Trophoblast cell (in vitro differentiated cells and primary cell): ENCODE measurements around the gene PRELP.

Experiments used
- DNase-seq, 2 donors: peaks; one replicate each; pipeline ENCODE4 v3.0.0-alpha.2; 2016
- H2AFZ ChIP-seq: 2 replicates; pipeline ENCODE4 v1.6.1; 2013; ENCODE audit warnings: low read length, moderate library complexity, mild to moderate bottlenecking; ENCODE audit not compliant: insufficient read depth, poor library complexity
- H2AK5ac ChIP-seq: 2 replicates; pipeline ENCODE4 v1.6.1; 2013; ENCODE audit warnings: mild to moderate bottlenecking, low read length
- H2BK120ac ChIP-seq: 2 replicates; pipeline ENCODE4 v1.6.1; 2013; ENCODE audit warnings: low read length, mild to moderate bottlenecking, moderate library complexity; ENCODE audit not compliant: insufficient read depth, poor library complexity
- H2BK12ac ChIP-seq: 2 replicates; pipeline ENCODE4 v1.6.1; 2013; ENCODE audit warnings: mild to moderate bottlenecking, low read length, moderate library complexity
- H2BK5ac ChIP-seq: 2 replicates; pipeline ENCODE4 v1.6.1; 2013; ENCODE audit warnings: low read length, low read depth, moderate library complexity, mild to moderate bottlenecking; ENCODE audit not compliant: poor library complexity
- H3K14ac ChIP-seq: 2 replicates; pipeline ENCODE4 v1.6.1; 2013; ENCODE audit warnings: mild to moderate bottlenecking, low read length
- H3K18ac ChIP-seq: 2 replicates; pipeline ENCODE4 v1.6.1; 2013; ENCODE audit warnings: mild to moderate bottlenecking, low read length
- H3K23ac ChIP-seq: 2 replicates; pipeline ENCODE4 v1.6.1; 2013; ENCODE audit warnings: low read length
- H3K27ac ChIP-seq: 2 replicates; pipeline ENCODE4 v1.5.1; 2013; ENCODE audit warnings: low read depth, mild to moderate bottlenecking, inconsistent platforms, low read length, moderate library complexity
- H3K27me3 ChIP-seq: 2 replicates; pipeline ENCODE4 v1.6.1; 2013; ENCODE audit warnings: inconsistent platforms, mild to moderate bottlenecking, low read length, moderate library complexity; ENCODE audit not compliant: insufficient read depth
- H3K36me3 ChIP-seq, 2 experiments: 1 replicate in 1 of 2; 2 replicates in 1 of 2; pipeline ENCODE4 v1.6.1; 2013; ENCODE audit warnings: low read length in 2 of 2, mild to moderate bottlenecking in 2 of 2, moderate library complexity in 1 of 2; ENCODE audit not compliant: insufficient read depth in 2 of 2, control insufficient read depth in 1 of 2
- H3K4ac ChIP-seq: 2 replicates; pipeline ENCODE4 v1.6.1; 2013; ENCODE audit warnings: low read depth, mild to moderate bottlenecking, low read length, moderate library complexity
- H3K4me1 ChIP-seq, 2 experiments: 1 replicate in 1 of 2; 2 replicates in 1 of 2; pipeline ENCODE4 v1.6.1; 2013; ENCODE audit warnings: low read length in 2 of 2, mild to moderate bottlenecking in 2 of 2, moderate library complexity in 1 of 2; ENCODE audit not compliant: insufficient read depth in 2 of 2, control insufficient read depth in 1 of 2
- H3K4me2 ChIP-seq: 2 replicates; pipeline ENCODE4 v1.6.1; 2013; ENCODE audit warnings: inconsistent platforms, mild to moderate bottlenecking, low read length, moderate library complexity
- H3K4me3 ChIP-seq: 2 replicates; pipeline ENCODE4 v1.5.1; 2013; ENCODE audit warnings: mild to moderate bottlenecking, low read depth, low read length, inconsistent platforms
- H3K79me1 ChIP-seq: one replicate; pipeline ENCODE4 v1.6.1; 2013; ENCODE audit warnings: low read length
- H3K79me2 ChIP-seq: 2 replicates; pipeline ENCODE4 v1.6.1; 2013; ENCODE audit warnings: low read length, mild to moderate bottlenecking; ENCODE audit not compliant: control insufficient read depth, insufficient read depth, poor library complexity
- H3K9ac ChIP-seq: 2 replicates; pipeline ENCODE4 v1.6.1; 2013; ENCODE audit warnings: mild to moderate bottlenecking, low read length
- H3K9me3 ChIP-seq: 2 replicates; pipeline ENCODE4 v1.6.1; 2013; ENCODE audit warnings: low read depth, mild to moderate bottlenecking, control low read depth, inconsistent platforms, low read length; ENCODE audit not compliant: insufficient read depth
- H4K12ac ChIP-seq: 2 replicates; pipeline ENCODE4 v1.6.1; 2013; ENCODE audit warnings: low read depth, mild to moderate bottlenecking, low read length, moderate library complexity
- H4K8ac ChIP-seq: 2 replicates; pipeline ENCODE4 v1.6.1; 2013; ENCODE audit warnings: low read depth, mild to moderate bottlenecking, low read length, moderate library complexity
- H4K91ac ChIP-seq: one replicate; pipeline ENCODE4 v1.6.1; 2013; ENCODE audit warnings: low read depth, mild to moderate bottlenecking, low read length, moderate library complexity
- WGBS: extraction: QIAGEN DNeasy Blood & Tissue Kit; methylation state at CpG from one replicate; pipeline ENCODE4 v1.1.7; 2013; ENCODE audit warnings: missing lambda C conversion rate; ENCODE audit not compliant: insufficient read length, insufficient coverage; ENCODE audit errors: extremely low coverage; 5-methylcytosine and 5-hydroxymethylcytosine counted together

PRELP gene

GRCh38 chr1:203473781-203474305, 1.8 kb upstream of the PRELP start:
- Histone ChIP-seq H3K4ac (no peak overlapping the region), H3K27ac (no peak overlapping the region), H3K79me2 (no peaks in the 10 kb centered on the region), H4K91ac (no peak overlapping the region), H2AK5ac (no peak overlapping the region), H3K9ac (no peak overlapping the region), H3K4me3 (no peak overlapping the region), H4K8ac (no peak overlapping the region), H2AFZ (no peak overlapping the region), H3K18ac (no peak overlapping the region), H2BK5ac (no peak overlapping the region), H4K12ac (no peak overlapping the region), H3K14ac (no peak overlapping the region), H3K27me3 (no peaks in the 10 kb centered on the region), H3K36me3 (no peaks in the 10 kb centered on the region), H2BK120ac (no peak overlapping the region), H3K23ac (no peak overlapping the region), H2BK12ac (no peak overlapping the region), H3K4me2 (no peak overlapping the region), H3K79me1 (no peaks in the 10 kb centered on the region), H3K9me3 (no peaks in the 10 kb centered on the region), H3K4me1 (no peaks in the 10 kb centered on the region)
- DNase-seq, result no peak
- WGBS, result 100% methylated on average over 1 of the region's 9 CpGs

DNA sequence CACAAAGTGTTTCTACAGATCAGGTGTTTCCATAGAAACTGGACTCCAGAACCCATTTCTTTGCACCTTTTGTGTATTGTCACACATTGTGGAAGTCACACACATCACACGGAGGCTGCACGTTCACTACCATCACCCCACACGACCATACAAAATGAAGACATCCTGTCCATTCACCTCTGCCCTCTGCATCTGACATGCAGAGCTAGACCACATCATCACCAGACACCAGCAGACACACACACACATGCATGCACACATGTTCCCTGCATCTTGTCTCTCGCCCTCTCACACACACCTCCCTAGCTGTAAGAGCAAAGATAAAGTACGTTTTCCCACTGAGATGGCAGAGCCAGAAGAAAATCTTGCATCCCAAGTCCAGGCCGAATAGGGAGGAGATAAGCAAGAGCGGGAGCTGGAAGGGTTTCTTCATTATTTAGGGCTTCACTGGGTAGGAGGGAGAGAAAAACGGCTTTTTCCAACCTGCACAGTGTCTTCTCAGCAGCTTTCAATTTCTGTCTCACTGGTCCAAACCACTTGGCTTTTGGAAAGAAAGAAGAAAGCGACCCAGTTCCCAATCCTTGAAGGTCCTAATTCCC, 709 bp downstream of the PRELP start:
- WGBS, result no CpG with 5 or more reads among the region's 9 CpGs
- no peak for DNase-seq
- no peak overlapping the region for H2BK5ac ChIP-seq
- H3K36me3 ChIP-seq, result no peaks in the 10 kb centered on the region
- no peak overlapping the region for H4K12ac ChIP-seq
- H3K18ac ChIP-seq, result no peak overlapping the region
- no peaks in the 10 kb centered on the region for H3K9me3 ChIP-seq
- no peak overlapping the region for H3K27ac ChIP-seq
- peaks cover 2% of the 10 kb centered on the region for H3K79me1 ChIP-seq
- no peak overlapping the region for H2AK5ac ChIP-seq
- H3K27me3 ChIP-seq, result no peaks in the 10 kb centered on the region
- no peak overlapping the region for H2BK12ac ChIP-seq
- H2BK120ac ChIP-seq, result no peak overlapping the region
- H3K4me2 ChIP-seq, result no peak overlapping the region
- no peak overlapping the region for H3K4me3 ChIP-seq
- H3K4me1 ChIP-seq, result peaks cover 3 to 7% of the 10 kb centered on the region in 2 experiments
- no peak overlapping the region for H3K9ac ChIP-seq
- no peak overlapping the region for H2AFZ ChIP-seq
- no peak overlapping the region for H3K14ac ChIP-seq
- H3K23ac ChIP-seq, result no peak overlapping the region
- no peaks in the 10 kb centered on the region for H3K79me2 ChIP-seq
- H4K91ac ChIP-seq, result no peak overlapping the region
- no peak overlapping the region for H4K8ac ChIP-seq
- H3K4ac ChIP-seq, result no peak overlapping the region

- peaks cover 2% of the 10 kb centered on the region for H3K79me1 ChIP-seq
- H3K4ac ChIP-seq, result no peak overlapping the region
- no peak overlapping the region for H3K27ac ChIP-seq
- no peak overlapping the region for H2AK5ac ChIP-seq
- no peaks in the 10 kb centered on the region for H3K79me2 ChIP-seq
- no peak overlapping the region for H2BK12ac ChIP-seq
- no peaks in the 10 kb centered on the region for H3K27me3 ChIP-seq
- H4K8ac ChIP-seq, result no peak overlapping the region
- no peak for DNase-seq
- no peak overlapping the region for H4K12ac ChIP-seq
- H3K4me2 ChIP-seq, result no peak overlapping the region
- no peak overlapping the region for H4K91ac ChIP-seq
- H2BK5ac ChIP-seq, result no peak overlapping the region
- no peaks in the 10 kb centered on the region for H3K9me3 ChIP-seq
- no peak overlapping the region for H2AFZ ChIP-seq
- peaks cover 3 to 7% of the 10 kb centered on the region in 2 experiments for H3K4me1 ChIP-seq
- no peak overlapping the region for H2BK120ac ChIP-seq
- no peaks in the 10 kb centered on the region for H3K36me3 ChIP-seq
- WGBS, result no CpG with 5 or more reads among the region's 3 CpGs
- H3K9ac ChIP-seq, result no peak overlapping the region
- no peak overlapping the region for H3K18ac ChIP-seq
- no peak overlapping the region for H3K4me3 ChIP-seq
- no peak overlapping the region for H3K23ac ChIP-seq
- H3K14ac ChIP-seq, result no peak overlapping the region
Observed at GRCh38 chr1:203477748-203478147, 2.1 kb downstream of the PRELP start.

GRCh38 chr1:203478231-203478630, 2.6 kb downstream of the PRELP start:
- Histone ChIP-seq H3K27me3 (no peaks in the 10 kb centered on the region), H2BK12ac (no peak overlapping the region), H3K27ac (no peak overlapping the region), H3K4me2 (no peak overlapping the region), H3K14ac (no peak overlapping the region), H3K79me1 (peaks cover 2% of the 10 kb centered on the region), H4K8ac (no peak overlapping the region), H3K4ac (no peak overlapping the region), H2AK5ac (no peak overlapping the region), H2BK120ac (no peak overlapping the region), H4K91ac (no peak overlapping the region), H3K23ac (no peak overlapping the region), H3K9ac (no peak overlapping the region), H3K79me2 (no peaks in the 10 kb centered on the region), H3K36me3 (no peaks in the 10 kb centered on the region), H2BK5ac (no peak overlapping the region), H2AFZ (no peak overlapping the region), H3K4me1 (peaks cover 3 to 7% of the 10 kb centered on the region in 2 experiments), H3K18ac (no peak overlapping the region), H4K12ac (no peak overlapping the region), H3K9me3 (no peaks in the 10 kb centered on the region), H3K4me3 (no peak overlapping the region)
- no peak for DNase-seq
- WGBS, result no CpG with 5 or more reads among the region's 3 CpGs
